B cell (primary cell): ENCODE results near the gene FMO2. TPM values are rescaled to one million over a fixed set of nuclear protein-coding genes. Genes with fewer than 3 reads are reported as not detected.

Experiments used
- ATAC-seq: fragments of 200-7000 bp; cut with Tn5 transposase; one replicate; pipeline ENCODE4 v1.10.0; 2021; ENCODE audit warnings: low read depth, mild to moderate bottlenecking, moderate number of reproducible peaks, moderate library complexity
- CTCF ChIA-PET: fragments of 350-600 bp; sonication (Branson Sonifier 250); formaldehyde crosslinking; loops from one replicate; lab custom pipeline; 2021; ENCODE audit warnings: antibody characterized with exemption, inconsistent platforms; lab: Charles Lee
- POLR2A ChIA-PET: fragments of 350-600 bp; sonication (Branson Sonifier 250); formaldehyde crosslinking; loops from one replicate; lab custom pipeline; 2021; ENCODE audit warnings: antibody characterized with exemption; lab: Charles Lee
- DNase-seq: peaks from one replicate; pipeline ENCODE4 v3.0.0; 2013
- H2AFZ ChIP-seq: 2 replicates; pipeline ENCODE4 v1.6.1; 2012; ENCODE audit warnings: mild to moderate bottlenecking, low read depth, low read length; ENCODE audit not compliant: insufficient read depth, poor library complexity, severe bottlenecking
- H3K27ac ChIP-seq, 2 donors: 1 replicate in 1 of 2; 2 replicates in 1 of 2; pipeline ENCODE4 v1.5.1; 2012 to 2013; ENCODE audit warnings: low read length in 2 of 2, mild to moderate bottlenecking in 2 of 2, moderate library complexity in 1 of 2
- H3K27me3 ChIP-seq, 4 experiments: fragments of 200-600 bp in 1 of 4; sonication (generic) in 1 of 4; replicated peaks in 1 of 4; 1 replicate in 2 of 4; 2 replicates in 2 of 4; pipeline versions ENCODE4 v1.6.1 to v1.7.0; 2013 to 2016; ENCODE audit warnings: low read length in 3 of 4, mild to moderate bottlenecking in 2 of 4, mixed read lengths in 1 of 4, moderate library complexity in 1 of 4; ENCODE audit not compliant: insufficient read depth in 4 of 4, control insufficient read depth in 3 of 4; ENCODE audit errors: control extremely low read depth in 1 of 4
- H3K36me3 ChIP-seq, 2 experiments: replicated peaks in 1 of 2; 1 replicate in 1 of 2; 2 replicates in 1 of 2; pipeline versions ENCODE4 v1.6.1 to v1.7.1; 2013; ENCODE audit warnings: low read length in 1 of 2; ENCODE audit not compliant: insufficient read depth in 2 of 2, control insufficient read depth in 1 of 2; ENCODE audit errors: control extremely low read depth in 1 of 2, extremely low read depth in 1 of 2
- H3K4me1 ChIP-seq, 2 donors: fragments of 200-600 bp in 1 of 2; sonication (generic) in 1 of 2; 1 replicate in 1 of 2; 2 replicates in 1 of 2; pipeline versions ENCODE4 v1.5.1 to v1.6.1; 2013 to 2017; ENCODE audit warnings: low read length in 2 of 2; ENCODE audit not compliant: control insufficient read depth in 2 of 2, insufficient read depth in 2 of 2
- H3K4me2 ChIP-seq: replicated peaks from 2 replicates; pipeline ENCODE3; 2012; ENCODE audit warnings: mild to moderate bottlenecking, low read depth, low read length; ENCODE audit not compliant: poor library complexity, severe bottlenecking
- H3K4me3 ChIP-seq, 5 experiments: fragments of 200-600 bp in 1 of 5; sonication (generic) in 1 of 5; 1 replicate in 3 of 5; 2 replicates in 2 of 5; pipeline versions ENCODE4 v1.5.1 to v1.7.0; 2011 to 2016; ENCODE audit warnings: low read length in 4 of 5, mild to moderate bottlenecking in 4 of 5, low read depth in 2 of 5, control low read depth in 1 of 5, moderate library complexity in 1 of 5; ENCODE audit not compliant: insufficient read depth in 1 of 5; ENCODE audit errors: control extremely low read depth in 1 of 5, extremely low read depth in 1 of 5
- H3K79me2 ChIP-seq: fragments of 200-600 bp; sonication (generic); one replicate; pipeline ENCODE4 v1.6.0; 2016; ENCODE audit warnings: low read length; ENCODE audit not compliant: control insufficient read depth, insufficient read depth
- H3K9ac ChIP-seq: fragments of 200-600 bp; sonication (generic); 2 replicates; pipeline ENCODE4 v1.6.1; 2017; ENCODE audit warnings: mild to moderate bottlenecking, low read length, moderate library complexity
- H3K9me3 ChIP-seq, 3 donors: one replicate each; pipeline versions ENCODE4 v1.6.1 to v1.7.1; 2013; ENCODE audit warnings: low read length in 2 of 3; ENCODE audit not compliant: control insufficient read depth in 2 of 3, insufficient read depth in 1 of 3; ENCODE audit errors: control extremely low read depth in 1 of 3
- H4K20me1 ChIP-seq: 2 replicates; pipeline ENCODE4 v1.6.0; 2012; ENCODE audit warnings: mild to moderate bottlenecking, low read length; ENCODE audit not compliant: insufficient read depth, control insufficient read depth, poor library complexity, severe bottlenecking
- H3K27ac Mint-ChIP-seq: one replicate; pipeline ENCODE4 v1.8.0; 2021; ENCODE audit warnings: mixed read lengths
- H3K27me3 Mint-ChIP-seq: one replicate; pipeline ENCODE4 v1.8.0; 2021; ENCODE audit warnings: mixed read lengths
- H3K4me1 Mint-ChIP-seq: one replicate; pipeline ENCODE4 v1.8.0; 2021; ENCODE audit warnings: mixed read lengths
- H3K4me3 Mint-ChIP-seq: one replicate; pipeline ENCODE4 v1.8.0; 2021; ENCODE audit warnings: mixed read lengths
- H3K9me3 Mint-ChIP-seq: one replicate; pipeline ENCODE4 v1.8.0; 2022; ENCODE audit warnings: mixed read lengths; ENCODE audit not compliant: insufficient read depth
- EZH2 ChIP-seq: IDR thresholded peaks from 2 replicates; pipeline ENCODE4 v1.6.1; 2012; ENCODE audit warnings: borderline replicate concordance, low read depth, mild to moderate bottlenecking, moderate library complexity, low read length; ENCODE audit not compliant: insufficient read depth, poor library complexity, severe bottlenecking
- WGBS: methylation state at CpG from one replicate; pipeline ENCODE4 v1.1.5; 2013; ENCODE audit warnings: missing lambda C conversion rate; ENCODE audit not compliant: insufficient coverage; 5-methylcytosine and 5-hydroxymethylcytosine counted together
- intact Hi-C: fragments of 100-400 bp; cut with micrococcal nuclease; formaldehyde crosslinking; loops from one replicate; pipeline ENCODE4 v1.10.0; 2022
- polyA plus RNA-seq: library from polyadenylated mRNA; depleted of rRNA; stranded (reverse); fragments of >200 nt; gene quantifications from 2 replicates; pipeline ENCODE4 v1.2.3, GENCODE V29; 2012
- total RNA-seq, 2 donors: library from RNA; stranded (reverse); fragments of 120-200 nt in 1 of 2; gene quantifications; 1 replicate in 1 of 2; 2 replicates in 1 of 2; pipeline versions ENCODE4 v1.2.3 to v1.2.4, GENCODE V29; 2013 to 2022
- TF ChIP-seq, protein P1 (sequence below): fragments of 200-600 bp; IDR thresholded peaks from one replicate; pipeline ENCODE4 v1.8.0; 2022; ENCODE audit warnings: antibody characterized with exemption, mild to moderate bottlenecking

The FMO2 gene
- total and polyA plus RNA-seq, 2 donors (not counting 1 experiment from before 2014, with no cell fraction given), result not detected

- Histone ChIP-seq H3K36me3 (no peaks in the 10 kb centered on the region), H3K27me3 (no peaks in the 10 kb centered on the region), H3K4me2 (no peak overlapping the region), H3K79me2 (no peaks in the 10 kb centered on the region), H3K4me1 (peaks cover 0 to 6% of the 10 kb centered on the region in 2 donors), H3K27ac (no peak overlapping the region), H3K9me3 (no peaks in the 10 kb centered on the region), H3K9ac (no peak overlapping the region), H3K4me3 (no peak overlapping the region), H2AFZ (no peak overlapping the region), H4K20me1 (no peaks in the 10 kb centered on the region)
- no peak for ATAC-seq
- no peak overlapping the region for H3K4me3 Mint-ChIP-seq
- WGBS, result 67% methylated on average over 1 of the region's 3 CpGs
- H3K27me3 Mint-ChIP-seq, result peaks cover 8% of the 10 kb centered on the region
- ChIA-PET POLR2A (no interaction called here), CTCF (interaction anchor here (2.0 kb wide), 1 partner anchor 33 kb away, joined by 6 read pairs; no protein-coding TSS in a partner anchor)
- H3K4me1 Mint-ChIP-seq, result peaks cover 6% of the 10 kb centered on the region
- TF ChIP-seq, protein P1, sequence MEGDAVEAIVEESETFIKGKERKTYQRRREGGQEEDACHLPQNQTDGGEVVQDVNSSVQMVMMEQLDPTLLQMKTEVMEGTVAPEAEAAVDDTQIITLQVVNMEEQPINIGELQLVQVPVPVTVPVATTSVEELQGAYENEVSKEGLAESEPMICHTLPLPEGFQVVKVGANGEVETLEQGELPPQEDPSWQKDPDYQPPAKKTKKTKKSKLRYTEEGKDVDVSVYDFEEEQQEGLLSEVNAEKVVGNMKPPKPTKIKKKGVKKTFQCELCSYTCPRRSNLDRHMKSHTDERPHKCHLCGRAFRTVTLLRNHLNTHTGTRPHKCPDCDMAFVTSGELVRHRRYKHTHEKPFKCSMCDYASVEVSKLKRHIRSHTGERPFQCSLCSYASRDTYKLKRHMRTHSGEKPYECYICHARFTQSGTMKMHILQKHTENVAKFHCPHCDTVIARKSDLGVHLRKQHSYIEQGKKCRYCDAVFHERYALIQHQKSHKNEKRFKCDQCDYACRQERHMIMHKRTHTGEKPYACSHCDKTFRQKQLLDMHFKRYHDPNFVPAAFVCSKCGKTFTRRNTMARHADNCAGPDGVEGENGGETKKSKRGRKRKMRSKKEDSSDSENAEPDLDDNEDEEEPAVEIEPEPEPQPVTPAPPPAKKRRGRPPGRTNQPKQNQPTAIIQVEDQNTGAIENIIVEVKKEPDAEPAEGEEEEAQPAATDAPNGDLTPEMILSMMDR, result no peak
- no peak for TF ChIP-seq EZH2
- no peak overlapping the region for H3K27ac Mint-ChIP-seq
- H3K9me3 Mint-ChIP-seq, result no peaks in the 10 kb centered on the region
- intact Hi-C loops, result no loop called here
- peak; percentile 31 for DNase-seq
Measured at GRCh38 chr1:171212607-171213351, 27.7 kb downstream of the FMO2 start.
